ENCODE data around the gene SDC1.

SDC1 gene

GRCh38 chr2:20213651-20214565 is 11.0 kb downstream of the SDC1 start:
- no peak for DNase-seq

- DNase-seq, result no peak
These were observed 11.9 kb downstream of the SDC1 start for GRCh38 chr2:20212871-20213503.

- DNase-seq, result no peak
These were observed 12.5 kb downstream of the SDC1 start for GRCh38 chr2:20212459-20212870.

- no peak for DNase-seq
These were observed 13.0 kb downstream of the SDC1 start for GRCh38 chr2:20211860-20212458.

- no peak for DNase-seq
These were observed 13.5 kb downstream of the SDC1 start for GRCh38 chr2:20211420-20211819.

GRCh38 chr2:20210462-20210861 is 14.5 kb downstream of the SDC1 start:
- DNase-seq, result no peak

- no peak for DNase-seq
These were observed 15.4 kb downstream of the SDC1 start for GRCh38 chr2:20209373-20210109.

GRCh38 chr2:20208476-20208859 is 16.5 kb downstream of the SDC1 start:
- no peak for DNase-seq

- no peak for DNase-seq
These were observed 17.9 kb downstream of the SDC1 start for GRCh38 chr2:20207051-20207450.

GRCh38 chr2:20205915-20206524 is 18.9 kb downstream of the SDC1 start:
- DNase-seq, result no peak

- DNase-seq, result no peak
These were observed 19.9 kb downstream of the SDC1 start for GRCh38 chr2:20205069-20205468.

- DNase-seq, result no peak
These were observed 21.3 kb downstream of the SDC1 start for GRCh38 chr2:20203521-20204225.

GRCh38 chr2:20203072-20203471 is 21.9 kb downstream of the SDC1 start:
- no peak for DNase-seq

GRCh38 chr2:20201671-20202070 is 23.3 kb downstream of the SDC1 start:
- DNase-seq, result no peak

GRCh38 chr2:20200697-20201555 is 24.0 kb downstream of the SDC1 start:
- no peak for DNase-seq

- no peak for DNase-seq
These were observed 25.2 kb downstream of the SDC1 start for GRCh38 chr2:20199633-20200270.

GRCh38 chr2:20198796-20199632 is 25.9 kb downstream of the SDC1 start:
- DNase-seq, result no peak

- no peak for DNase-seq
These were observed 26.9 kb downstream of the SDC1 start for GRCh38 chr2:20198001-20198400.

- DNase-seq, result no peak
These were observed 27.7 kb downstream of the SDC1 start for GRCh38 chr2:20197192-20197591.

Data from activated effector memory CD4-positive, alpha-beta T cell treated with Interleukin-2 at 50 U/mL for 16 hours (primary cell).